Fibroblast of pulmonary artery (primary cell): Measurements from ENCODE around the gene WDR20.

Experiments
- DNase-seq: peaks from one replicate; pipeline ENCODE4 v3.0.0-alpha.2; 2010; ENCODE audit warnings: low read depth
- H3K4me3 ChIP-seq: replicated peaks from 2 replicates; pipeline ENCODE4 v1.5.1; 2011; ENCODE audit warnings: low read depth, mild to moderate bottlenecking, control low read depth, low read length, moderate library complexity
- TF ChIP-seq, protein P1 (sequence below): IDR thresholded peaks from 2 replicates; pipeline ENCODE4 v1.5.1; 2011; ENCODE audit warnings: mild to moderate bottlenecking, control low read depth, low read length, inconsistent platforms; ENCODE audit errors: missing control alignments

WDR20 gene

DNA sequence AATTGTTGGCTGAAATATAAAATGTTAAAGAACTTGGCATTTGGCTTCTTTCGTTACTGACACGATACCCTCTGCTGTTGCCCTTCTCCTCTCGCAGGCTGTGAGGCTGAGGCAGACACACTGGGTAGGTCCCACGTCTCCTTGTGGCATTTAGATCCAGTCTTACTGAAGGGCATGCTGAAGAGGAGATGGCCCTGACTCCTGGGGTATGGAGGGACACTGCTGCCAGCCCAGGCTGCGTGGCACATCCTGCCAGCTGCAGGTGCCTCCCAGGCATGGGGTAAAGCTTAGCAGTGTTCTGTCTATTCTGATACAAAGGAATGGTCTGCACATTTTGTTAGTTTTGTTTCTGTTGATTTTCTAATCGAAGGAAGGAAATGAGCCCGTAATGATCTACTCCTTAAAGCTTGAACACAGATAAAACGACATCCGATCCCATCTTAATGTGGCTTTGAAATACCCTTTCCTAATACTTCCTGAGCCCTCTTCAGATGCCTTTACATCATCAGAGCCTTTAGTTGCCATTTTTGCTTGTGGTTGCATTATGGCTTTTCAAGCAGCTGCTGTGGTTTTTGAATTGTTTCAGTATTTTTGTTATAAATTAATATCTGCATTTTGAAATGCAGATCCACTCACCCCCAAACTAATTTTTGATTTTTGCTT is 61.1 kb downstream of the WDR20 start:
- TF ChIP-seq, protein P1, sequence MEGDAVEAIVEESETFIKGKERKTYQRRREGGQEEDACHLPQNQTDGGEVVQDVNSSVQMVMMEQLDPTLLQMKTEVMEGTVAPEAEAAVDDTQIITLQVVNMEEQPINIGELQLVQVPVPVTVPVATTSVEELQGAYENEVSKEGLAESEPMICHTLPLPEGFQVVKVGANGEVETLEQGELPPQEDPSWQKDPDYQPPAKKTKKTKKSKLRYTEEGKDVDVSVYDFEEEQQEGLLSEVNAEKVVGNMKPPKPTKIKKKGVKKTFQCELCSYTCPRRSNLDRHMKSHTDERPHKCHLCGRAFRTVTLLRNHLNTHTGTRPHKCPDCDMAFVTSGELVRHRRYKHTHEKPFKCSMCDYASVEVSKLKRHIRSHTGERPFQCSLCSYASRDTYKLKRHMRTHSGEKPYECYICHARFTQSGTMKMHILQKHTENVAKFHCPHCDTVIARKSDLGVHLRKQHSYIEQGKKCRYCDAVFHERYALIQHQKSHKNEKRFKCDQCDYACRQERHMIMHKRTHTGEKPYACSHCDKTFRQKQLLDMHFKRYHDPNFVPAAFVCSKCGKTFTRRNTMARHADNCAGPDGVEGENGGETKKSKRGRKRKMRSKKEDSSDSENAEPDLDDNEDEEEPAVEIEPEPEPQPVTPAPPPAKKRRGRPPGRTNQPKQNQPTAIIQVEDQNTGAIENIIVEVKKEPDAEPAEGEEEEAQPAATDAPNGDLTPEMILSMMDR, result no peak
- no peak overlapping the region for H3K4me3 ChIP-seq
- DNase-seq, result no peak

DNA sequence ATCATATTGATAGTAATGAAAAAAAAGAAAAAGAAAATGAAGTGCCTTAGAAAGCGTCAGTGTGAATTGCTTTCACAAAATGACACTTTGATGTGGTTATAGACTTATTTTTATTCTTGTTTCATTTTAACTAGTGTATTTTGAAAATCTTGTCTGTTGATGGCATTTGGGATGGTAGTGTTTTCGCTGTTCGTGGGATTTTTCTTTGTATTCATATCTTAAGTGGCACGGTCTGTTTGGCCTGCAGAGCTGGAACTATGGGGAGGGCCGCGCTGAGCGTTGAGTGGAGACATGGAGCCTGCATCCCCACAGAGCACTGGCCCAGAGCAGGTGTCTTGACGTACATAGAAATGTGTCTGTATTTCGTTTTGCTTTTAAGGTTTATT is 61.6 kb downstream of the WDR20 start:
- H3K4me3 ChIP-seq, result no peak overlapping the region
- no peak for DNase-seq
- TF ChIP-seq, protein P1, result no peak

DNA sequence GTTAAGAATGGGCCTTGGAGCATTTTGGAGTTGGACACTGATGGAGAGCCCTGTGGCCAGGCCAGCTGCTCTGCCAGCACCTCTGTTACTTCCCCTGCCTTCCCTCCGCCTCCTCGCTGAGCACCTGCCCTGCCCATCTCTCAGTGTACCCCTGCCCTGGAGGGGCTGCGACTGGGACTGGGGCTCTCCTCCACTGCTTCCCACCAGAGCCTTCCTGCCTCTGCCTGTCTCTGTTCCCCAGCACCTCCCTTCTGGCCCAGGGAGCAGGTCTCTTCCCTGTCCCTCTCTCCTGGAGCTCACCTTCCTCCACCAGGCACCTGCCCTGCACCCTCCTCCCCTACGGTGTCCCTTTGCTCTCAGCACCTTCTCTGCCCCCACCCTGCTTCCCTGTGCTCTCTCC is 62.1 kb downstream of the WDR20 start:
- no peak for DNase-seq
- no peak overlapping the region for H3K4me3 ChIP-seq
- TF ChIP-seq, protein P1, result no peak

DNA sequence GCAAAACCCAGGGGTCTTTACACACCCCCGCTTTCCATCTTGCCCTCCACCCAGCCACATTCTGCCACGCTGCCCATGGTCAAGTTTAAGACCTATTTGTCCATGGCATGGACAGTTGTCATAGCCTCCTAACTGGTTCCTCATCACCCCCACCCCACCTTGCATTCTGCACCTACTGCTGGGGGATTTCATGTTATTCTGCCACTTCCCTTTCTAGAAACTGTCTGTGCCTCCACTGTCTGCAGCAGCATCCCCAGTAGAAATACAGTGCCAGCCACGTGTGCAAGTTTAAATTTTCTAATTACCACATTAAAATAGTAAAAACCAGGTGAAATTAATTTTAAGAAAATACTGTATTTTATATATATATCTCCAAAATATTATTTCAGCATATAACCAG is 63.2 kb downstream of the WDR20 start:
- H3K4me3 ChIP-seq, result no peak overlapping the region
- TF ChIP-seq, protein P1, result no peak
- no peak for DNase-seq

DNA sequence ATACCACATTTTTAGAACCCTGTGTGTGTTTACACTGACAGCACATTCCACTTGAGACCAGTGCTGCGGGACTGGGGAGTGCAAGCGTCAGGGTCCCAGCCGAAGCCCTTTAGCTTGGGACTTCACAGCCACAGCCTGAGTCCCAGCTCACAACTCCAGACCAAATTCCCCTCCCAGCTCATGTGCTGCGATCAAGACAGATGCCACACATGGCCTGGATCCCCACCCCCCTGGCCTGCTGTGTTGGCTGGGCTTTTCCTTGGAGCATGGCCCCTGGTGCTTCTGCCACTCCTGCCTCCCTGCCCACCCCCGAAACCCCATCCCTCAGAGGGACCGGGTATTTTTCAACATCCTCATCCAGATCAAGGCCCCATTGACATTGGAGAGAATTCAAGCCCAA is 63.7 kb downstream of the WDR20 start:
- DNase-seq, result no peak
- TF ChIP-seq, protein P1, result no peak
- H3K4me3 ChIP-seq, result no peak overlapping the region

DNA sequence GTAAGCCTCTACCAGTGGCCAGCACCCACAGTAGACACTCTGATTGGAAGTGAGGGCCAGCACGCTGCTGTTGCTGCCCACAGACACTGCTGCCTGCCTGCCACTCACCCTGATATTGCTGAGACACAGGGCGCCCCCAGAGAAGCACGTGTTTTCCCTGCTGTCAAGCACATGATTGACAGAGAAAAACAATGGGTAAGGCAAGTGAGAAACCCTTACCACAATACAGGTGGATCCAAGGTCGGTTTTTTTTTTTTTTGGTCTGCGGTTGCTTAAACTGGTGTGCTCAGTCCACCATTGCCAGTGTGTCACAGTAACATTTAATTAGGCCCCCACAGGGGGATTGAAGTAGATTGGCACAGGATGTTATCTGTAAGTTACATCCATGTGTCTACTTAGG is 65.9 kb downstream of the WDR20 start:
- no peak for DNase-seq
- no peak overlapping the region for H3K4me3 ChIP-seq

DNA sequence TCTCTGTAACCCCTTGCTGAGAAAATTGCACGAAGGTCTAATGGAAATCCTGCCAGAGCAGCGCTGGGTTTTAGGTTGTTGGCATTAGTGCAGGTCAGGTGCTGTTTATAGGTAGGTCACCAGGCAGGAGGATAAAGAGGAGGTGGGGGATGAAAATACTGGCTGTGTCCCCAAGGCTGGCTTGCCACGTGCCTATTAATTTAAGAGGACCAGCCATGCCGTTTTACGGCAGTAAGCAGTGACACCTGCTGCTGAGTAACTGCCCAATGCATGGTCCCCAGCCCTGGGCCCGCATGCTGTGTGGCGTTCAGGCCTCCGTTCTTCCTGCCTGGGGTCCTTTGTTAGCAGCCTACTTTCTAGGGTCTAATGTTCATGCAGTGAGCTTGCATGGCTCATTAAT is 67.2 kb downstream of the WDR20 start:
- TF ChIP-seq, protein P1, result no peak
- no peak overlapping the region for H3K4me3 ChIP-seq
- no peak for DNase-seq

More for the DNA sequence above, 65.9 kb downstream of the WDR20 start:
- TF ChIP-seq, protein P1, result no peak
